Right lobe of liver (tissue), 6 donors: ENCODE results near the gene CACNA2D1. TPM values are rescaled to one million over a fixed set of nuclear protein-coding genes. Genes with fewer than 3 reads are reported as not detected.

Source experiments
- ATAC-seq, 4 donors: fragments of 200-7000 bp; cut with Tn5 transposase; one replicate each; pipeline ENCODE4 v1.9.1; 2020; ENCODE audit warnings: mild to moderate bottlenecking in 4 of 4, moderate library complexity in 4 of 4
- DNase-seq, 3 donors: peaks; one replicate each; pipeline ENCODE4 v3.0.0-alpha.2; 2020
- H3K27ac ChIP-seq, 3 donors: fragments of 200-600 bp; one replicate each; pipeline ENCODE4 v1.8.0; 2022
- H3K27me3 ChIP-seq, 2 donors: fragments of 200-600 bp; one replicate each; pipeline ENCODE4 v1.8.0; 2022
- H3K36me3 ChIP-seq, 4 donors: fragments of 200-600 bp; sonication (generic) in 1 of 4; one replicate each; pipeline versions ENCODE4 v1.5.1 to v1.8.0; 2017 to 2022; ENCODE audit warnings: control low read depth in 1 of 4
- H3K4me1 ChIP-seq, 4 donors: fragments of 200-600 bp; sonication (generic) in 1 of 4; one replicate each; pipeline versions ENCODE4 v1.5.1 to v1.8.0; 2017 to 2022; ENCODE audit warnings: control low read depth in 1 of 4
- H3K4me3 ChIP-seq, 3 donors: fragments of 200-600 bp; one replicate each; pipeline ENCODE4 v1.8.0; 2022
- H3K9me3 ChIP-seq, 4 donors: fragments of 200-600 bp; sonication (generic) in 1 of 4; one replicate each; pipeline versions ENCODE4 v1.5.1 to v1.8.0; 2017 to 2022; ENCODE audit warnings: control low read depth in 1 of 4
- POLR2A ChIP-seq: fragments of 450-650 bp; IDR thresholded peaks from one replicate; pipeline ENCODE4 v1.6.1; 2017; ENCODE audit warnings: antibody characterized with exemption, mild to moderate bottlenecking
- WGBS: methylation state at CpG from one replicate; pipeline ENCODE4 v1.1.6; 2018; ENCODE audit warnings: low coverage, low lambda C conversion rate; ENCODE audit not compliant: insufficient coverage; ENCODE audit errors: missing lambda C conversion rate; 5-methylcytosine and 5-hydroxymethylcytosine counted together
- intact Hi-C, 2 donors: fragments of 100-400 bp; cut with DNase I; formaldehyde crosslinking; loops; one replicate each; pipeline versions ENCODE4 v1.11.2 to v1.14.1; 2022
- total RNA-seq, 6 experiments: library from RNA; depleted of rRNA in 2 of 6; stranded (reverse); fragments of >200 nt in 2 of 6; fragmentation: NEBNext Ultra II Directional in 3 of 6; extraction: Animal tissue kit (Norgen Biotek cat#: 25700) in 3 of 6; gene quantifications; one replicate each; pipeline versions ENCODE4 v1.1.0 to v1.2.4, GENCODE V29; 2016 to 2023
- TF ChIP-seq, protein P1 (sequence below), 4 donors: fragments of 200-600 bp in 3 of 4; fragments of 450-650 bp in 1 of 4; IDR thresholded peaks; one replicate each; pipeline versions ENCODE4 v1.5.1 to v1.8.0; 2016 to 2022; ENCODE audit warnings: antibody characterized with exemption in 4 of 4, mild to moderate bottlenecking in 2 of 4
- donor health status: DM: no; HTN: yes; CAD: no.
- donor health status: DM: no; HTN: no; CAD: no.
- donor health status: DM: no; HTN: no; CAD: no.
- donor health status: DM: no; HTN: yes; CAD: no.
- donor health status: DM: no; HTN: yes; CAD: no.

CACNA2D1 gene
- total RNA-seq, 6 experiments from 2014 or later: 1.3 to 6.0 (median 2.2) TPM

DNA sequence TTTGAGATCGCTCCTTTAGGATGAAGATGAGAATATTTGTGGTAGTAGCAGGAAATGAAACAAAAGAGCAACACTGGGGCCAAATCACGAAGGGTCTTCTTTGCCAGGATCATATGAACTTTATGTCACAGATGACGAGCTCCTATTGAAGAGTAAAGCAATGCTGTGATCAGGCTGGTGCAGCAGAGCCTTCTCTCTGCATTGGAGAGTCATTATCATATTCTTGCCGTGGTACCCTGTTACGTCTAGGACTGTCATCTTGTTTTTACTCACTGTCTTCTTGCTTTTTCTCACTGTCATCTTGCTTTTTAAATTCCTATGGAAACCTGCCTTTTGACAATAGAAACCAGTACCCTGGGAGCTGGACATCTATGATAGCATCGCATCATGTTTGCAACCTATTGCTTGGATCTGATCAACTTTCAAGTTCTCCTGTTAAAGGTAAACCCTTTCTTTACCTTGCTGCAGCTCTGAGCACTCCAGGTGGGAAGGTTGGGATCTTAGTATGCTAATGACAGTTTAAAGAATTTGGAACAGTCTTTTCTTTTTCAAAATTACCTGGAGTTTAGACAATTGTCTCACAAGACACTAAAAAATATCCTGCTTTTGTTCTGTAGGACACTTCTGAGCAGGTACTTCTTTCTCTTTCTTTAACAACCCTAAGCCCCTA, 27.9 kb upstream of the CACNA2D1 start:
- ATAC-seq: no peak
- Histone ChIP-seq H3K4me3 (no peak overlapping the region), H3K4me1 (no peaks in the 10 kb centered on the region), H3K36me3 (no peaks in the 10 kb centered on the region), H3K27me3 (no peaks in the 10 kb centered on the region), H3K27ac (no peak overlapping the region), H3K9me3 (no peaks in the 10 kb centered on the region)
- DNase-seq: no peak
- intact Hi-C loops: no loop called here
- 43% methylated on average over 5 of the region's 6 CpGs for WGBS
- TF ChIP-seq, protein P1, sequence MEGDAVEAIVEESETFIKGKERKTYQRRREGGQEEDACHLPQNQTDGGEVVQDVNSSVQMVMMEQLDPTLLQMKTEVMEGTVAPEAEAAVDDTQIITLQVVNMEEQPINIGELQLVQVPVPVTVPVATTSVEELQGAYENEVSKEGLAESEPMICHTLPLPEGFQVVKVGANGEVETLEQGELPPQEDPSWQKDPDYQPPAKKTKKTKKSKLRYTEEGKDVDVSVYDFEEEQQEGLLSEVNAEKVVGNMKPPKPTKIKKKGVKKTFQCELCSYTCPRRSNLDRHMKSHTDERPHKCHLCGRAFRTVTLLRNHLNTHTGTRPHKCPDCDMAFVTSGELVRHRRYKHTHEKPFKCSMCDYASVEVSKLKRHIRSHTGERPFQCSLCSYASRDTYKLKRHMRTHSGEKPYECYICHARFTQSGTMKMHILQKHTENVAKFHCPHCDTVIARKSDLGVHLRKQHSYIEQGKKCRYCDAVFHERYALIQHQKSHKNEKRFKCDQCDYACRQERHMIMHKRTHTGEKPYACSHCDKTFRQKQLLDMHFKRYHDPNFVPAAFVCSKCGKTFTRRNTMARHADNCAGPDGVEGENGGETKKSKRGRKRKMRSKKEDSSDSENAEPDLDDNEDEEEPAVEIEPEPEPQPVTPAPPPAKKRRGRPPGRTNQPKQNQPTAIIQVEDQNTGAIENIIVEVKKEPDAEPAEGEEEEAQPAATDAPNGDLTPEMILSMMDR (IDR thresholded peaks at IDR 0.05): no peak
- no peak for TF ChIP-seq POLR2A

DNA sequence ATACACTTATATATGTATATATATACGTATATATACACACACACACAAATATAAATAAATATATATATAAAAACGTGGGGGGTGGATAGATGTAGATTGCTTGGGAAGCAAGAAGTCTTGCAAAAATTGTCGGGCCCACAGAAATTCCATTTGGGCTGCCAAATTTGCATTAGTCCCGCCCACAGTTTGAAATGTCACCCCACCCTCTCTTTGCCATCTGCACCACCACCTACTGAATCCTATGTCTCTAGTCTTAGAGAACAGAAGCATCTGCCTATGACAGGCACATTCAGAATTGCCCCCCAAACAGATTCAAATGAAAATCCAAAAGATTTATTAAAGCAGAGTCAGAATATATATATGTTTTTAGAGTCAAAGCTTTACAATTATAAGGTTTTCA, 25.6 kb upstream of the CACNA2D1 start:
- Histone ChIP-seq H3K27ac (no peak overlapping the region), H3K4me3 (no peak overlapping the region), H3K9me3 (no peaks in the 10 kb centered on the region), H3K36me3 (no peaks in the 10 kb centered on the region), H3K27me3 (no peaks in the 10 kb centered on the region), H3K4me1 (no peaks in the 10 kb centered on the region)
- DNase-seq (no peak), ATAC-seq (no peak)
- intact Hi-C loops: no loop called here
- 33% methylated on average over 4 of the region's 4 CpGs for WGBS
- TF ChIP-seq, protein P1 (IDR thresholded peaks at IDR 0.05): no peak
- TF ChIP-seq POLR2A: no peak

DNA sequence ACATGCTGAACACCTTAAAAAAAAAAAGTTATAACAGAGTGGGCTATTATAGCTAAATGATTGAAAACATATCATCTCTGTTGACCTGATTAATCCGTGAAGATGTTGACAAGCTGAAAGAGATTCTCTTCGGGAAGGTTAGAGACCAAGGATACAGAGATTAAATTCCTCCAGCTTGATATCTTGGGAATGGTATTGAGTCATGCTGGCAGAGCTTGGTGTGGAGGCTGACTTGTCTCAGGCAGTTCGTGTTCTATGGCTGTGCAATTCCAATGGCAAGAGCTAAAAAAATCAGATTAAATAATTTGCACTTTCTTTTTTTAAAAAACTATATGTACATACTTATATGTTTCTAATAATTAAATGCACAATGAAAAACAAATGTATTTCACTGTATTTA, 24.9 kb upstream of the CACNA2D1 start:
- ATAC-seq (no peak), DNase-seq (no peak)
- Histone ChIP-seq H3K27ac (no peak overlapping the region), H3K4me1 (no peaks in the 10 kb centered on the region), H3K27me3 (no peaks in the 10 kb centered on the region), H3K36me3 (no peaks in the 10 kb centered on the region), H3K4me3 (no peak overlapping the region), H3K9me3 (no peaks in the 10 kb centered on the region)
- TF ChIP-seq, protein P1 (IDR thresholded peaks at IDR 0.05): no peak
- no peak for TF ChIP-seq POLR2A
- intact Hi-C loops: no loop called here
- WGBS: 36% methylated on average over 3 of the region's 3 CpGs

GRCh38 chr7:82467020-82467419, 23.4 kb upstream of the CACNA2D1 start:
- no peak for ATAC-seq
- Histone ChIP-seq H3K9me3 (no peaks in the 10 kb centered on the region), H3K27ac (no peak overlapping the region), H3K4me3 (no peak overlapping the region), H3K36me3 (no peaks in the 10 kb centered on the region), H3K4me1 (no peaks in the 10 kb centered on the region), H3K27me3 (no peaks in the 10 kb centered on the region)
- no peak for TF ChIP-seq POLR2A
- TF ChIP-seq, protein P1 (IDR thresholded peaks at IDR 0.05): no peak
- DNase-seq: no peak
- 38% methylated on average over 2 of the region's 2 CpGs for WGBS
- intact Hi-C loops: no loop called here
